ENCODE data around the gene ANKRD10. TPM values are rescaled to one million over a fixed set of nuclear protein-coding genes. Genes with fewer than 3 reads are reported as not detected.

Gene ANKRD10
- total and polyA plus RNA-seq, 2 donors from 2014 or later = 64.9 to 159 TPM

- Histone ChIP-seq H3K27ac (ENCODE audit: low read depth in 2 of 2, low read length in 2 of 2) (no peak overlapping the region), H3K9me3 (ENCODE audit: control insufficient read depth in 2 of 3, insufficient read depth in 1 of 3, low read length in 3 of 3) (no peaks in the 10 kb centered on the region), H3K27me3 (ENCODE audit: control insufficient read depth, insufficient read depth, low read length) (no peaks in the 10 kb centered on the region), H3K4me3 (ENCODE audit: low read length in 3 of 3) (no peak overlapping the region), H3K9ac (ENCODE audit: low read length in 3 of 3) (no peak overlapping the region), H3K36me3 (ENCODE audit: control insufficient read depth in 2 of 3, insufficient read depth in 3 of 3, low read length in 3 of 3) (no peaks in the 10 kb centered on the region), H3K4me1 (ENCODE audit: control insufficient read depth in 2 of 3, insufficient read depth in 2 of 3, low read depth in 1 of 3, low read length in 3 of 3) (no peaks in the 10 kb centered on the region)
- intact Hi-C loops (cut with DNase I) = no loop called here
- no peak for TF ChIP-seq CTCF (IDR thresholded peaks at IDR 0.05; ENCODE audit: borderline replicate concordance, extremely low read depth, insufficient read depth)
- FAIRE-seq = no peak
- DNase-seq = no peak
These were observed 64.9 kb downstream of the ANKRD10 start for GRCh38 chr13:110850006-110850405.

DNA sequence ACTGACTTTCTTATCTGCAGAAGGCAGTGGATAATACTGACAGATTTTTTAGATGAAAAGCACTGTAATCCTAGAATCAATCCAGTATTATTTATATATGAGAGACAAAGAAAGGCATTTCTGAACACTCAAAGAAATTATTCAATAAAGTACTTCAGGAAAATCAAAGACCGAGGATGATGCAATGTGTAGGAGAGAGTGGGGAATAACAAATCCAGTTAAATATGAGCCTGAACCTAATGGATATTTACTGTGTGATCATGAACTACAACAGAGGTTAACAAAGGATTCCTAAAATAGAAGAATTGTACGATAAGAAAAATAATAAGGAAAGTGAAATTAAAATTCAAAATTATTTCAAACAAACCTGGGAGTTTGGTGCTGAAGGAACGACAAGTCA is 69.3 kb downstream of the ANKRD10 start:
- Histone ChIP-seq H3K4me3 (ENCODE audit: low read length in 3 of 3) (no peak overlapping the region), H3K9ac (ENCODE audit: low read length in 3 of 3) (no peak overlapping the region), H3K36me3 (ENCODE audit: control insufficient read depth in 2 of 3, insufficient read depth in 3 of 3, low read length in 3 of 3) (no peaks in the 10 kb centered on the region), H3K27ac (ENCODE audit: low read depth in 2 of 2, low read length in 2 of 2) (no peak overlapping the region), H3K4me1 (ENCODE audit: control insufficient read depth in 2 of 3, insufficient read depth in 2 of 3, low read depth in 1 of 3, low read length in 3 of 3) (no peaks in the 10 kb centered on the region), H3K9me3 (ENCODE audit: control insufficient read depth in 2 of 3, insufficient read depth in 1 of 3, low read length in 3 of 3) (no peaks in the 10 kb centered on the region), H3K27me3 (ENCODE audit: control insufficient read depth, insufficient read depth, low read length) (no peaks in the 10 kb centered on the region)
- no peak for TF ChIP-seq CTCF (IDR thresholded peaks at IDR 0.05; ENCODE audit: borderline replicate concordance, extremely low read depth, insufficient read depth)
- DNase-seq (no peak), FAIRE-seq (no peak)
- intact Hi-C loops (cut with DNase I) = no loop called here

GRCh38 chr13:110841846-110842245 is 73.0 kb downstream of the ANKRD10 start:
- intact Hi-C loops (cut with DNase I) = no loop called here
- no peak for FAIRE-seq

More at GRCh38 chr13:110841846-110842245, 73.0 kb downstream of the ANKRD10 start:
- Histone ChIP-seq H3K27me3 (ENCODE audit: control insufficient read depth, insufficient read depth, low read length) (no peaks in the 10 kb centered on the region), H3K9ac (ENCODE audit: low read length in 3 of 3) (no peak overlapping the region), H3K9me3 (ENCODE audit: control insufficient read depth in 2 of 3, insufficient read depth in 1 of 3, low read length in 3 of 3) (no peaks in the 10 kb centered on the region), H3K36me3 (ENCODE audit: control insufficient read depth in 2 of 3, insufficient read depth in 3 of 3, low read length in 3 of 3) (no peaks in the 10 kb centered on the region), H3K4me3 (ENCODE audit: low read length in 3 of 3) (no peak overlapping the region), H3K4me1 (ENCODE audit: control insufficient read depth in 2 of 3, insufficient read depth in 2 of 3, low read depth in 1 of 3, low read length in 3 of 3) (no peaks in the 10 kb centered on the region), H3K27ac (ENCODE audit: low read depth in 2 of 2, low read length in 2 of 2) (no peak overlapping the region)
- DNase-seq = no peak
- TF ChIP-seq CTCF (IDR thresholded peaks at IDR 0.05; ENCODE audit: borderline replicate concordance, extremely low read depth, insufficient read depth) = no peak
